GM12878 (cell line): Measurements from ENCODE around the gene IER2. TPM values are rescaled to one million over a fixed set of nuclear protein-coding genes. Genes with fewer than 3 reads are reported as not detected.
A peak's percentile ranks its signal among the peaks of the same experiment; 100 is the strongest.

Experiments used
- CEBPB ChIP-seq, 2 experiments: fragments of 150-350 bp in 1 of 2; IDR thresholded peaks; 2 replicates each; pipeline ENCODE4 v1.6.1; 2012 to 2014; ENCODE audit warnings: low read depth in 2 of 2, low read length in 2 of 2, borderline replicate concordance in 1 of 2, inconsistent platforms in 1 of 2
- CHD1 ChIP-seq: IDR thresholded peaks from 2 replicates; pipeline ENCODE4 v1.6.1; 2012; ENCODE audit warnings: low read depth, low read length, improper control_type of control experiment
- E2F8 ChIP-seq: fragments of 450-650 bp; IDR thresholded peaks from 2 replicates; pipeline ENCODE4 v1.6.1; 2018; ENCODE audit warnings: mild to moderate bottlenecking, low read depth, moderate library complexity; ENCODE audit not compliant: partially characterized antibody
- ETV6 ChIP-seq, 2 experiments: fragments of 450-650 bp in 1 of 2; IDR thresholded peaks in 1 of 2; conservative IDR thresholded peaks in 1 of 2; 2 replicates each; pipeline ENCODE4 v1.6.1; 2014; ENCODE audit warnings: antibody characterized with exemption in 1 of 2, borderline replicate concordance in 1 of 2, low read depth in 1 of 2, mild to moderate bottlenecking in 1 of 2, moderate library complexity in 1 of 2
- EZH2 ChIP-seq: IDR thresholded peaks from 2 replicates; pipeline ENCODE4 v1.6.1; 2012; ENCODE audit warnings: low read depth, mild to moderate bottlenecking, control low read depth, inconsistent platforms, low read length, borderline replicate concordance; ENCODE audit not compliant: control insufficient read depth
- JUNB ChIP-seq: IDR thresholded peaks from 2 replicates; pipeline ENCODE4 v1.6.1; 2016; ENCODE audit warnings: antibody characterized with exemption, mild to moderate bottlenecking
- KLF5 ChIP-seq: fragments of 450-650 bp; IDR thresholded peaks from 2 replicates; pipeline ENCODE4 v1.6.1; 2014; ENCODE audit warnings: mild to moderate bottlenecking; ENCODE audit not compliant: partially characterized antibody
- RBBP5 ChIP-seq: fragments of 200-600 bp; sonication (generic); conservative IDR thresholded peaks from 2 replicates; pipeline ENCODE4 v1.6.1; 2016
- YBX1 ChIP-seq: fragments of 450-650 bp; IDR thresholded peaks from 2 replicates; pipeline ENCODE4 v1.6.1; 2016; ENCODE audit warnings: antibody characterized with exemption
- ZBTB11 ChIP-seq: fragments of 450-650 bp; formaldehyde crosslinking; IDR thresholded peaks from 2 replicates; pipeline ENCODE4 v1.5.0; 2022; ENCODE audit warnings: mild to moderate bottlenecking, missing genetic modification characterization
- ZNF24 ChIP-seq: fragments of 450-650 bp; IDR thresholded peaks from 2 replicates; pipeline ENCODE4 v1.6.1; 2017; ENCODE audit warnings: antibody characterized with exemption, mild to moderate bottlenecking
- ZNF384 ChIP-seq: IDR thresholded peaks from 2 replicates; pipeline ENCODE4 v1.6.1; 2012; ENCODE audit warnings: low read depth, mild to moderate bottlenecking, low read length, improper control_type of control experiment, borderline replicate concordance
- ZNF592 ChIP-seq: fragments of 450-650 bp; IDR thresholded peaks from 2 replicates; pipeline ENCODE4 v1.6.1; 2017; ENCODE audit warnings: mild to moderate bottlenecking, moderate library complexity
- ZNF622 ChIP-seq: fragments of 450-650 bp; IDR thresholded peaks from 2 replicates; pipeline ENCODE4 v1.6.1; 2017; ENCODE audit warnings: mild to moderate bottlenecking, inconsistent platforms
- ZZZ3 ChIP-seq: IDR thresholded peaks from 2 replicates; pipeline ENCODE4 v1.6.1; 2011; ENCODE audit warnings: low read depth; ENCODE audit not compliant: control insufficient read depth, insufficient read length
- polyA plus RNA-seq, 11 experiments: library from polyadenylated mRNA; depleted of rRNA in 4 of 11; unstranded in 6 of 11; stranded (reverse) in 5 of 11; fragments of >200 nt; fragmentation: Nextera tagmentation in 4 of 11; fragmentation: Illumina TruSeq in 1 of 11; extraction: Ambion mirVana in 4 of 11; extraction: Trizol in 1 of 11; gene quantifications; 1 replicate in 1 of 11; 2 replicates in 10 of 11; pipeline versions ENCODE4 v1.2.1 to v1.2.3, GENCODE V29; 2011 to 2016; ENCODE audit warnings: inconsistent platforms in 2 of 11, missing spikeins in 2 of 11, low read depth in 1 of 11
- total RNA-seq, 4 experiments: library from RNA; depleted of rRNA in 3 of 4; stranded (reverse); fragments of >200 nt in 3 of 4; fragmentation: Illumina TruSeq in 1 of 4; extraction: Trizol in 1 of 4; gene quantifications; 2 replicates each; pipeline versions ENCODE4 v1.2.1 to v1.2.3, GENCODE V29; 2013 to 2021
- TF ChIP-seq, protein P1 (sequence below): IDR thresholded peaks from 2 replicates; pipeline ENCODE4 v1.6.1; 2011; ENCODE audit warnings: mild to moderate bottlenecking, low read depth, low read length, moderate library complexity; ENCODE audit not compliant: insufficient replicate concordance

IER2 gene
- total and polyA plus RNA-seq, 10 of the 15 experiments (the other 5 are each of a cell fraction or from before 2014, with no cell fraction given): 2.8 to 94.5 (median 24.9) TPM

- no peak for TF ChIP-seq ZBTB11 (CRISPR knock-in tag)
- TF ChIP-seq KLF5: no peak
- no peak for TF ChIP-seq ZZZ3
- no peak for TF ChIP-seq CEBPB (IDR thresholded peaks at IDR 0.05; ENCODE audit: borderline replicate concordance in 1 of 2, low read depth in 2 of 2, low read length in 2 of 2)
- TF ChIP-seq ZNF24: no peak
- peak; percentile 96 for TF ChIP-seq E2F8
- TF ChIP-seq ETV6 (conservative IDR thresholded peaks at IDR 0.05 in 1 of 2, IDR thresholded peaks at IDR 0.05 in 1 of 2; ENCODE audit: borderline replicate concordance in 1 of 2, low read depth in 1 of 2): no peak; a peak in 1 of 4 replicates
- no peak for TF ChIP-seq RBBP5
- no peak for TF ChIP-seq JUNB
- no peak for TF ChIP-seq ZNF592
- no peak for TF ChIP-seq ZNF622
- TF ChIP-seq, protein P1, sequence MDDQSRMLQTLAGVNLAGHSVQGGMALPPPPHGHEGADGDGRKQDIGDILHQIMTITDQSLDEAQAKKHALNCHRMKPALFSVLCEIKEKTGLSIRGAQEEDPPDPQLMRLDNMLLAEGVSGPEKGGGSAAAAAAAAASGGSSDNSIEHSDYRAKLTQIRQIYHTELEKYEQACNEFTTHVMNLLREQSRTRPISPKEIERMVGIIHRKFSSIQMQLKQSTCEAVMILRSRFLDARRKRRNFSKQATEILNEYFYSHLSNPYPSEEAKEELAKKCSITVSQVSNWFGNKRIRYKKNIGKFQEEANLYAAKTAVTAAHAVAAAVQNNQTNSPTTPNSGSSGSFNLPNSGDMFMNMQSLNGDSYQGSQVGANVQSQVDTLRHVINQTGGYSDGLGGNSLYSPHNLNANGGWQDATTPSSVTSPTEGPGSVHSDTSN: no peak
- TF ChIP-seq ZNF384: no peak
- TF ChIP-seq EZH2: no peak
- TF ChIP-seq YBX1: no peak
- no peak for TF ChIP-seq CHD1
Observed at GRCh38 chr19:13151605-13152355, 1.6 kb downstream of the IER2 start (continued).
